ENCODE measurements around the gene CCDC196. TPM values are rescaled to one million over a fixed set of nuclear protein-coding genes. Genes with fewer than 3 reads are reported as not detected.

The CCDC196 gene
- total and polyA plus RNA-seq, 10 of the 15 experiments (the other 5 are each of a cell fraction or from before 2014, with no cell fraction given): 0.03 to 0.52 (median 0.28) TPM; not detected in 7

DNA sequence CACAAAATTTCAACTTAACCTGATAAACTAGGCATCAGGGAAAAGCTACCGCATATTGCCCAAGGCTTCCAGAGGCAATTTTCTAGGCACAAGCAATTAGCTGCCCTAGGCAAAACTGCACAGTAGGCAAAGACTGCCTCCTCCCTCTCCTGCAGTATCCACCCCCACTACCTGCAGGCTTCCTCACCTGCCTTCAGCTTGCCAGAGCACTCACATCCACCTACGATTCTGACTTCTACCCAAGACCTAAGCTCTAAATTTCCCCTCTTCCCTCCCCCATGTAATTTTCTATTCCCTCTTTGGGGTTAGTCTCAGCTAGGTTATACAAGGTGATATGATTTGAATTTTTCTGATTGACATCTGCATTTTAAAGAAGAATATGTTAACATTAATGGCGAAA lies 21.9 kb upstream of the CCDC196 start (continued):
- no peak for TF ChIP-seq TAF1 (IDR thresholded peaks at IDR 0.05; ENCODE audit: borderline replicate concordance, low read depth, low read length)

DNA sequence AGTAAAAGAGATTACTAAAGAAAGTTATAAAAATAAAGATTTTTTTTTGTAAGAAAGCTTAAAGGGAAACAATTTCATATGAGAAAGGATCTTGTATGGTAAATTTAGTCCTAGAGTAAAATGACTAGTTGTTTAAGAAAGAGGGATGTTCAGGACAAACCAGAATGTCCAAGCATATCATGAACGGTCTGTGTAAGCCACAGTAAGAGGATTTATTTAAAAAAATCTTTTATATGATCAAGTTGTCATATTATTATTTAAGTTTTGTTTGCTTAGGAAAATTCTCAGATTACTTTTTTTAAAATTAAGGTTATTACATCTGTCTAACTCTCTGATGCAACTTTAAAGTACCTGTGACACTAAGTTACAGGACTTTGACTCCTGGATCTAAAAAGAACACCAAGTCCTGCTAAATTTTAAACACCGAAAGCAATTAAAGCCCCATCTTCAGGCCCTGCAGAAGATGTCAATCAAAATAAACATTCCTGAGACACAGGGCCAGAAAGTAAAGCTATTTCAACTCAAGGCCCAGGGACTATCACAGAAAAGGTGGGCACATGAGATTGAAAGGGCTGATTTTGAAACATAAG lies 17.3 kb upstream of the CCDC196 start:
- WGBS (ENCODE audit: insufficient coverage, insufficient replicate concordance, low lambda C conversion rate, missing lambda C conversion rate): 71% methylated on average over 2 of the region's 2 CpGs
- Histone ChIP-seq H2AFZ (ENCODE audit: control insufficient read depth, low read depth, low read length) (no peak overlapping the region), H3K9me3 (replicated peaks; ENCODE audit: control insufficient read depth, insufficient read depth, low read length) (peaks cover 2% of the 10 kb centered on the region; the same call in 1 of the 3 replicates), H4K20me1 (ENCODE audit: control insufficient read depth, insufficient read depth) (no peaks in the 10 kb centered on the region), H3K9ac (ENCODE audit: control insufficient read depth, insufficient read depth, low read length) (no peak overlapping the region), H3K27ac (ENCODE audit: control insufficient read depth, insufficient read depth) (no peak overlapping the region), H3K27me3 (replicated peaks in 1 of 2; ENCODE audit: control insufficient read depth in 2 of 2, insufficient read depth in 2 of 2, low read length in 1 of 2) (no peaks in the 10 kb centered on the region), H3K4me3 (no peak overlapping the region), H3K36me3 (ENCODE audit: control insufficient read depth in 2 of 2, insufficient read depth in 2 of 2, low read length in 1 of 2) (no peaks in the 10 kb centered on the region), H3K79me2 (ENCODE audit: control insufficient read depth, insufficient read depth, low read length) (no peaks in the 10 kb centered on the region), H3K4me1 (ENCODE audit: control insufficient read depth, insufficient read depth, low read length) (no peaks in the 10 kb centered on the region), H3K4me2 (ENCODE audit: control insufficient read depth, insufficient read depth) (no peak overlapping the region)
- ATAC-seq (no peak), DNase-seq (ENCODE audit: low read depth, low spot score) (no peak), FAIRE-seq (no peak)
- intact Hi-C loops (cut with micrococcal nuclease; ENCODE audit: unreplicated experiment) (no loop called here), in situ Hi-C loops (cut with MboI) (no loop called here)
- RAD21 ChIA-PET (ENCODE audit: unreplicated experiment): no interaction called here
- CTCF ChIA-PET: interaction anchor here (1.2 kb wide), 1 partner anchor 1235 kb away, joined by 4 read pairs; no protein-coding TSS in a partner anchor
- no TSS peak for BruUV-seq (replicated peaks)
- POLR2A ChIA-PET: no interaction called here
- no peak for TF ChIP-seq SMAD5 (IDR thresholded peaks at IDR 0.05; ENCODE audit: low read depth)
- TF ChIP-seq HDGF (IDR thresholded peaks at IDR 0.05): no peak
- TF ChIP-seq, protein P1, sequence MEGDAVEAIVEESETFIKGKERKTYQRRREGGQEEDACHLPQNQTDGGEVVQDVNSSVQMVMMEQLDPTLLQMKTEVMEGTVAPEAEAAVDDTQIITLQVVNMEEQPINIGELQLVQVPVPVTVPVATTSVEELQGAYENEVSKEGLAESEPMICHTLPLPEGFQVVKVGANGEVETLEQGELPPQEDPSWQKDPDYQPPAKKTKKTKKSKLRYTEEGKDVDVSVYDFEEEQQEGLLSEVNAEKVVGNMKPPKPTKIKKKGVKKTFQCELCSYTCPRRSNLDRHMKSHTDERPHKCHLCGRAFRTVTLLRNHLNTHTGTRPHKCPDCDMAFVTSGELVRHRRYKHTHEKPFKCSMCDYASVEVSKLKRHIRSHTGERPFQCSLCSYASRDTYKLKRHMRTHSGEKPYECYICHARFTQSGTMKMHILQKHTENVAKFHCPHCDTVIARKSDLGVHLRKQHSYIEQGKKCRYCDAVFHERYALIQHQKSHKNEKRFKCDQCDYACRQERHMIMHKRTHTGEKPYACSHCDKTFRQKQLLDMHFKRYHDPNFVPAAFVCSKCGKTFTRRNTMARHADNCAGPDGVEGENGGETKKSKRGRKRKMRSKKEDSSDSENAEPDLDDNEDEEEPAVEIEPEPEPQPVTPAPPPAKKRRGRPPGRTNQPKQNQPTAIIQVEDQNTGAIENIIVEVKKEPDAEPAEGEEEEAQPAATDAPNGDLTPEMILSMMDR (IDR thresholded peaks at IDR 0.05 in 2 of 3, conservative IDR thresholded peaks at IDR 0.05 in 1 of 3; ENCODE audit: control insufficient read depth in 2 of 3, extremely low read depth in 1 of 3, insufficient read depth in 1 of 3, low read depth in 3 of 3, low read length in 3 of 3): no peak
- no peak for TF ChIP-seq NBN (IDR thresholded peaks at IDR 0.05)
- no peak for TF ChIP-seq HCFC1 (IDR thresholded peaks at IDR 0.05; ENCODE audit: low read length)
- TF ChIP-seq CHD4 (IDR thresholded peaks at IDR 0.05): no peak
- TF ChIP-seq FOXM1 (IDR thresholded peaks at IDR 0.05; ENCODE audit: low read depth, low read length): no peak
- no peak for TF ChIP-seq SP1 (IDR thresholded peaks at IDR 0.05; ENCODE audit: low read depth, low read length)
- TF ChIP-seq NRF1 (conservative IDR thresholded peaks at IDR 0.05; ENCODE audit: low read depth, low read length): no peak
- TF ChIP-seq RAD21 (IDR thresholded peaks at IDR 0.05; ENCODE audit: insufficient read depth, low read depth, low read length): no peak
- no peak for TF ChIP-seq SIX5 (IDR thresholded peaks at IDR 0.05; ENCODE audit: low read depth, low read length, severe bottlenecking)
- SMC1A ChIA-PET (ENCODE audit: uncharacterized antibody, unreplicated experiment): interaction anchor here (0.7 kb wide), 2 partner anchors 22 to 651 kb away, joined by 3 to 4 read pairs; no protein-coding TSS in a partner anchor
